ENCODE data around the gene MON1A.

GRCh38 chr3:49871531-49872153 lies 58.0 kb downstream of the MON1A start:
- TF ChIP-seq SMC3 (IDR thresholded peaks at IDR 0.05; ENCODE audit: borderline replicate concordance, low read length) (no peak), MAX (IDR thresholded peaks at IDR 0.05; ENCODE audit: low read depth, low read length) (no peak), CTCF (IDR thresholded peaks at IDR 0.05 in 2 of 3, conservative IDR thresholded peaks at IDR 0.05 in 1 of 3; ENCODE audit: control insufficient read depth in 2 of 3, extremely low read depth in 1 of 3, insufficient read depth in 1 of 3, low read depth in 3 of 3, low read length in 3 of 3) (no peak), ZSCAN29 (IDR thresholded peaks at IDR 0.05) (no peak), RCOR1 (conservative IDR thresholded peaks at IDR 0.05; ENCODE audit: low read depth, low read length) (no peak), SUZ12 (IDR thresholded peaks at IDR 0.05; ENCODE audit: unreplicated experiment) (no peak), POLR2A (IDR thresholded peaks at IDR 0.05; ENCODE audit: low read depth, low read length) (no peak)
